ENCODE data around the gene KCNG2.

KCNG2 gene

GRCh38 chr18:79754022-79754761 lies 43.5 kb upstream of the KCNG2 start:
- no peak overlapping the region for H2AFZ ChIP-seq (ENCODE audit: low read depth, low read length)
- no peaks in the 10 kb centered on the region for H3K9me3 ChIP-seq (ENCODE audit: insufficient read depth, low read length)
- H4K20me1 ChIP-seq (ENCODE audit: insufficient read depth, low read length) = peaks cover 6% of the 10 kb centered on the region; the same call in 1 of the 2 replicates
- 0 out of 2 replicates have a peak, but pooled peaks cover 3% of the 10 kb centered on the region for H3K4me1 ChIP-seq (ENCODE audit: low read length)
- no peaks in the 10 kb centered on the region; the same call in 1 of the 2 replicates for H3K79me2 ChIP-seq (ENCODE audit: low read length)
- no peak overlapping the region for H3K27ac ChIP-seq (ENCODE audit: low read length)
- peaks cover 52% of the 10 kb centered on the region for H3K36me3 ChIP-seq (replicated peaks; ENCODE audit: low read depth, low read length)
- H3K27me3 ChIP-seq (ENCODE audit: low read depth, low read length) = no peaks in the 10 kb centered on the region
- no peak overlapping the region for H3K9ac ChIP-seq (ENCODE audit: low read length)
- H3K4me3 ChIP-seq (ENCODE audit: low read length) = no peak overlapping the region
- H3K4me2 ChIP-seq (ENCODE audit: low read length) = no peak overlapping the region
- TF ChIP-seq EZH2phosphoT487 (IDR thresholded peaks at IDR 0.05; ENCODE audit: low read depth) (no peak), CTCF (IDR thresholded peaks at IDR 0.05; ENCODE audit: low read depth, low read length) (no peak)

- no peak for TF ChIP-seq EZH2phosphoT487 (IDR thresholded peaks at IDR 0.05; ENCODE audit: low read depth)
- no peak for TF ChIP-seq CTCF (IDR thresholded peaks at IDR 0.05; ENCODE audit: low read depth, low read length)
- no peak overlapping the region for H3K27ac ChIP-seq (ENCODE audit: low read length)
- H4K20me1 ChIP-seq (ENCODE audit: insufficient read depth, low read length) = peaks cover 6% of the 10 kb centered on the region; the same call in 1 of the 2 replicates
- no peak overlapping the region for H3K9ac ChIP-seq (ENCODE audit: low read length)
- H3K9me3 ChIP-seq (ENCODE audit: insufficient read depth, low read length) = no peaks in the 10 kb centered on the region
- peaks cover 49% of the 10 kb centered on the region for H3K36me3 ChIP-seq (replicated peaks; ENCODE audit: low read depth, low read length)
- no peak overlapping the region for H3K4me2 ChIP-seq (ENCODE audit: low read length)
- H3K4me3 ChIP-seq (ENCODE audit: low read length) = no peak overlapping the region
- H2AFZ ChIP-seq (ENCODE audit: low read depth, low read length) = no peak overlapping the region
- H3K27me3 ChIP-seq (ENCODE audit: low read depth, low read length) = no peaks in the 10 kb centered on the region
- 0 out of 2 replicates have a peak, but pooled peaks cover 3% of the 10 kb centered on the region for H3K4me1 ChIP-seq (ENCODE audit: low read length)
- H3K79me2 ChIP-seq (ENCODE audit: low read length) = no peaks in the 10 kb centered on the region; the same call in 1 of the 2 replicates
Observed at GRCh38 chr18:79754831-79755351, 42.8 kb upstream of the KCNG2 start.

DNA sequence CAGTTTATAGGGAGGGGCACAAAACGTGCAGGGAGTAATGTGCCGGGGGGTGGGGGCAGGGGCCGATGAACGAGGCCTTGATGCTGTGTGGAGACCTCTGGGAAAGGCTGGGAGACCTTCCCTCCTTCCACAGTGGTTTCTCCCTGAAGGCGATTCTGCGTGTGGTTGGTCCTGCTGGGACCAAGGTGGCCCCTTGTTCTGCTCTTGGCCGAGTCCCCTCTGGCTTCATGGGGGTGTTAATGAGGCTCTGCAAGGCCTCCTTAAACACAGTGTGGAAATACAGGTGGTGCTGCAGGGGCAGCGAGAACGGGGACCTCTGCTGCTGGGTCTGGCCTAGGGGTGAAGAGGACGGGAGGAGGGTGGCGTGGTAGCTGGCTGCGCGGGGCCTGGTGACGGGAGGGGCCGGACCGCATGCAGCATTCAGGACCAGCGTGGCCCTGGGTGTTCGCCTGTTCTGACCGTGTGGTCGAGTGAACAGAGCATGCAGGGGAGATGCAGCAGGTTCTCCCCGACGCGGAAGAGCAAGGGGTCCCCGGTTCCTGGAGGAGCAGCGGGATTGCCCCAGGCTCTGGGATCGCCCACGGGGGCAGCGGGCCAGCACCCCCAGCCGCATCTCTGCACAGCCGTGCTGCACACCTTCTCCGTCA lies 42.1 kb upstream of the KCNG2 start:
- H2AFZ ChIP-seq (ENCODE audit: low read depth, low read length) = no peak overlapping the region
- H3K9me3 ChIP-seq (ENCODE audit: insufficient read depth, low read length) = no peaks in the 10 kb centered on the region
- 0 out of 2 replicates have a peak, but pooled peaks cover 3% of the 10 kb centered on the region for H3K4me1 ChIP-seq (ENCODE audit: low read length)
- no peak overlapping the region for H3K27ac ChIP-seq (ENCODE audit: low read length)
- H3K9ac ChIP-seq (ENCODE audit: low read length) = no peak overlapping the region
- H3K79me2 ChIP-seq (ENCODE audit: low read length) = no peaks in the 10 kb centered on the region; the same call in 1 of the 2 replicates
- H4K20me1 ChIP-seq (ENCODE audit: insufficient read depth, low read length) = peaks cover 6% of the 10 kb centered on the region; the same call in 1 of the 2 replicates
- no peak overlapping the region for H3K4me2 ChIP-seq (ENCODE audit: low read length)
- no peaks in the 10 kb centered on the region for H3K27me3 ChIP-seq (ENCODE audit: low read depth, low read length)
- peaks cover 49% of the 10 kb centered on the region for H3K36me3 ChIP-seq (replicated peaks; ENCODE audit: low read depth, low read length)
- no peak overlapping the region for H3K4me3 ChIP-seq (ENCODE audit: low read length)
- TF ChIP-seq CTCF (IDR thresholded peaks at IDR 0.05; ENCODE audit: low read depth, low read length) (no peak), EZH2phosphoT487 (IDR thresholded peaks at IDR 0.05; ENCODE audit: low read depth) (no peak)

DNA sequence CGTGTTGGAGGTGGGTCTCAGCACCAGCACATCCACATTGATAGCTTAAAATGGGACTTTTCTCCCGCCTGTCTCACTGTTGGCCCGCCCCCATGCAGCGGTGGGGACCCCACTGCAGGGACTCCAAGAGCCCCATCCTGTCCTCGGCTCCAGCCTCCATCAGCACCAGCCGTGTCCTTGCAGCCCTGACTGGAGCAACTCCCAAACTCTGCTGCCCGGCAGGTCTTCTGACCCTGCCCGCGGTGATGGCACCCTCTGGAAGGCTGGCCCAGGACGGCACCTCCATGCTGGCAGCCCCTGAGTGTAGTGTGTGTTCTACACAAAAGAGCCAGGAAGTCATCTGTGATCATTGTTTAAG lies 41.6 kb upstream of the KCNG2 start:
- H3K4me1 ChIP-seq (ENCODE audit: low read length) = 0 out of 2 replicates have a peak, but pooled peaks cover 3% of the 10 kb centered on the region
- no peak overlapping the region for H3K9ac ChIP-seq (ENCODE audit: low read length)
- H3K4me3 ChIP-seq (ENCODE audit: low read length) = no peak overlapping the region
- no peaks in the 10 kb centered on the region; the same call in 1 of the 2 replicates for H3K79me2 ChIP-seq (ENCODE audit: low read length)
- no peak overlapping the region for H3K4me2 ChIP-seq (ENCODE audit: low read length)
- TF ChIP-seq CTCF (IDR thresholded peaks at IDR 0.05; ENCODE audit: low read depth, low read length) (no peak), EZH2phosphoT487 (IDR thresholded peaks at IDR 0.05; ENCODE audit: low read depth) (no peak)
- no peaks in the 10 kb centered on the region for H3K9me3 ChIP-seq (ENCODE audit: insufficient read depth, low read length)
- H3K36me3 ChIP-seq (replicated peaks; ENCODE audit: low read depth, low read length) = peaks cover 49% of the 10 kb centered on the region
- no peaks in the 10 kb centered on the region for H3K27me3 ChIP-seq (ENCODE audit: low read depth, low read length)
- no peak overlapping the region for H2AFZ ChIP-seq (ENCODE audit: low read depth, low read length)
- no peak overlapping the region for H3K27ac ChIP-seq (ENCODE audit: low read length)
- H4K20me1 ChIP-seq (ENCODE audit: insufficient read depth, low read length) = peaks cover 6% of the 10 kb centered on the region; the same call in 1 of the 2 replicates
